MM.1S (cell line): ENCODE data around the gene FAM83F.

Source experiments
- DNase-seq: peaks from one replicate; pipeline ENCODE4 v3.0.0-alpha.2; 2015
- H2AFZ ChIP-seq: fragments of 300-600 bp; sonication (generic); 2 replicates; pipeline ENCODE4 v1.6.0; 2016; ENCODE audit warnings: antibody characterized with exemption, low read length
- H3F3A ChIP-seq: fragments of 300-600 bp; sonication (generic); 2 replicates; pipeline ENCODE4 v1.6.1; 2016; ENCODE audit warnings: mild to moderate bottlenecking, antibody characterized with exemption, low read length, moderate library complexity, mixed read lengths; ENCODE audit not compliant: insufficient read depth
- H3K27ac ChIP-seq: fragments of 300-600 bp; sonication (generic); 2 replicates; pipeline ENCODE4 v1.5.1; 2016; ENCODE audit warnings: mild to moderate bottlenecking, low read length
- H3K27me3 ChIP-seq: fragments of 300-600 bp; sonication (generic); replicated peaks from 2 replicates; pipeline ENCODE4 v1.6.0; 2016; ENCODE audit warnings: low read length; ENCODE audit not compliant: insufficient read depth
- H3K36me3 ChIP-seq: fragments of 300-600 bp; sonication (generic); replicated peaks from 2 replicates; pipeline ENCODE4 v1.6.1; 2016; ENCODE audit warnings: mild to moderate bottlenecking, low read length, mixed read lengths; ENCODE audit not compliant: insufficient read depth
- H3K4me1 ChIP-seq: fragments of 300-600 bp; sonication (generic); 2 replicates; pipeline ENCODE4 v1.6.1; 2016; ENCODE audit warnings: low read length, mixed read lengths
- H3K4me2 ChIP-seq: fragments of 300-600 bp; sonication (generic); 2 replicates; pipeline ENCODE4 v1.6.0; 2016; ENCODE audit warnings: low read depth, low read length
- H3K4me3 ChIP-seq: fragments of 300-600 bp; sonication (generic); 2 replicates; pipeline ENCODE4 v1.5.1; 2016; ENCODE audit warnings: low read length, mixed read lengths
- H3K79me2 ChIP-seq: fragments of 300-600 bp; sonication (generic); 2 replicates; pipeline ENCODE4 v1.6.1; 2016; ENCODE audit warnings: mixed run types, low read length, mixed read lengths
- H3K9ac ChIP-seq: fragments of 300-600 bp; sonication (generic); 2 replicates; pipeline ENCODE4 v1.6.1; 2016; ENCODE audit warnings: low read length, mixed read lengths
- H3K9me2 ChIP-seq: fragments of 300-600 bp; sonication (generic); replicated peaks from 2 replicates; pipeline ENCODE4 v1.6.1; 2016; ENCODE audit warnings: mild to moderate bottlenecking, low read length, mixed read lengths; ENCODE audit not compliant: insufficient read depth
- H3K9me3 ChIP-seq: fragments of 300-600 bp; sonication (generic); replicated peaks from 2 replicates; pipeline ENCODE4 v1.6.1; 2016; ENCODE audit warnings: mild to moderate bottlenecking, low read length, mixed read lengths; ENCODE audit not compliant: insufficient read depth
- H4K20me1 ChIP-seq: fragments of 300-600 bp; sonication (generic); 2 replicates; pipeline ENCODE4 v1.6.1; 2016; ENCODE audit warnings: mild to moderate bottlenecking, low read length, moderate library complexity, mixed read lengths; ENCODE audit not compliant: insufficient read depth
- CTCF ChIP-seq: fragments of 300-600 bp; sonication (generic); IDR thresholded peaks from 2 replicates; pipeline ENCODE4 v1.5.1; 2016; ENCODE audit warnings: antibody characterized with exemption, low read length, mixed read lengths
- EZH2 ChIP-seq: fragments of 300-600 bp; sonication (generic); optimal IDR thresholded peaks from 2 replicates; pipeline ENCODE3; 2017; ENCODE audit warnings: low read depth, mild to moderate bottlenecking, antibody characterized with exemption, low read length, mixed read lengths
- EZH2phosphoT487 ChIP-seq: fragments of 300-600 bp; sonication (generic); IDR thresholded peaks from 2 replicates; pipeline ENCODE4 v1.6.1; 2018; ENCODE audit warnings: antibody characterized with exemption, low read length

FAM83F gene

GRCh38 chr22:39972641-39973040 is 22.1 kb upstream of the FAM83F start:
- DNase-seq: no peak
- Histone ChIP-seq H3K27me3 (no peaks in the 10 kb centered on the region), H3K9me2 (no peaks in the 10 kb centered on the region), H3K79me2 (no peaks in the 10 kb centered on the region), H4K20me1 (no peaks in the 10 kb centered on the region), H3F3A (no peaks in the 10 kb centered on the region), H3K4me1 (no peaks in the 10 kb centered on the region), H3K27ac (no peak overlapping the region), H3K9ac (no peak overlapping the region), H3K36me3 (no peaks in the 10 kb centered on the region), H3K4me2 (no peak overlapping the region), H3K9me3 (no peaks in the 10 kb centered on the region), H2AFZ (no peak overlapping the region), H3K4me3 (no peak overlapping the region)
- TF ChIP-seq CTCF (no peak), EZH2 (no peak), EZH2phosphoT487 (no peak)

GRCh38 chr22:39973656-39974055 is 21.1 kb upstream of the FAM83F start:
- no peaks in the 10 kb centered on the region for H4K20me1 ChIP-seq
- no peaks in the 10 kb centered on the region for H3K9me3 ChIP-seq
- H3K27ac ChIP-seq: no peak overlapping the region
- H3K9me2 ChIP-seq: no peaks in the 10 kb centered on the region
- H3K27me3 ChIP-seq: no peaks in the 10 kb centered on the region
- no peak for DNase-seq
- H3K36me3 ChIP-seq: no peaks in the 10 kb centered on the region
- no peak overlapping the region for H3K9ac ChIP-seq
- no peaks in the 10 kb centered on the region for H3K79me2 ChIP-seq
- H3K4me1 ChIP-seq: no peaks in the 10 kb centered on the region
- TF ChIP-seq CTCF (no peak), EZH2 (no peak), EZH2phosphoT487 (no peak)
- H3K4me3 ChIP-seq: no peak overlapping the region
- H2AFZ ChIP-seq: no peak overlapping the region
- no peak overlapping the region for H3K4me2 ChIP-seq
- no peaks in the 10 kb centered on the region for H3F3A ChIP-seq

GRCh38 chr22:39974065-39974464 is 20.7 kb upstream of the FAM83F start:
- Histone ChIP-seq H4K20me1 (no peaks in the 10 kb centered on the region), H3K79me2 (no peaks in the 10 kb centered on the region), H3K27ac (no peak overlapping the region), H3K4me1 (no peaks in the 10 kb centered on the region), H3K27me3 (no peaks in the 10 kb centered on the region), H3K4me3 (no peak overlapping the region), H3K9ac (no peak overlapping the region), H2AFZ (no peak overlapping the region), H3K9me3 (no peaks in the 10 kb centered on the region), H3K36me3 (no peaks in the 10 kb centered on the region), H3F3A (no peaks in the 10 kb centered on the region), H3K4me2 (no peak overlapping the region), H3K9me2 (no peaks in the 10 kb centered on the region)
- TF ChIP-seq EZH2 (no peak), CTCF (no peak)
- DNase-seq: no peak

- TF ChIP-seq EZH2phosphoT487 (no peak), EZH2 (no peak), CTCF (no peak)
- H3K9me3 ChIP-seq: no peaks in the 10 kb centered on the region
- DNase-seq: no peak
- no peak overlapping the region for H3K27ac ChIP-seq
- H3K9ac ChIP-seq: no peak overlapping the region
- no peaks in the 10 kb centered on the region for H3K9me2 ChIP-seq
- no peaks in the 10 kb centered on the region for H3K36me3 ChIP-seq
- no peak overlapping the region for H3K4me3 ChIP-seq
- H3K4me1 ChIP-seq: no peaks in the 10 kb centered on the region
- no peaks in the 10 kb centered on the region for H3K79me2 ChIP-seq
- no peaks in the 10 kb centered on the region for H3F3A ChIP-seq
- H3K27me3 ChIP-seq: no peaks in the 10 kb centered on the region
- no peak overlapping the region for H2AFZ ChIP-seq
- H4K20me1 ChIP-seq: no peaks in the 10 kb centered on the region
- H3K4me2 ChIP-seq: no peak overlapping the region
Observed at GRCh38 chr22:39979048-39979447, 15.7 kb upstream of the FAM83F start.
